Measurements from ENCODE around the gene EIF3D.

DNA sequence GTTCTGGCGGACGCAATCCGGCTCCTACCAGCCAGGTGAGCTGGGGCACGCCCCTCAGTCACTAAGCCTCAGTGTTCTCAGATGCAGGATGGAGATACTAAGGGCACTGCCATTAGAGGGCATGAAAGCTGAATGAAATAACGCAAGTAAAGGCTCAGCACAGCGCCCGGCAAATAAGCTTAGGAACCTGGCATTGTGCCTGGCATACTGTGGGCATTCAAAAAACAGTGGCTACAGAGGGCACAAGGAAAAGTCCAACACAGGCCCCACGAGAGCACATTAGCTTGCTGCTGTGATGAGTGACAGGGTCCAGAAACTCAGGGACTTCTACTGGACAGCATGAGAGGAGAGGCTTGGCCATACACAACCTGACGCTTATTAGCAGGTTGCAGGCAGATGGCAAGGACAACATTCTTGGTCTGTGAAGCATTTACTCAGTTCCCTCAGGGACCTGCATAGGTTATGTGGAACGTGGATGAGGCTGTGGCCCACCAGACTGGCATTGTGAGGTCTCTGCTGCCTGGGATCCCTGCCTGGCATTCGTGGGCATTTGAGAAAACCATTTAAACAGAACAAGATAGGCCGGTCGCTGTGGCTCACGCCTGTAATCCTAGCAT is 59.8 kb downstream of the EIF3D start:
- TF ChIP-seq EP300 (IDR thresholded peaks at IDR 0.05; ENCODE audit: borderline replicate concordance) (no peak), YY1 (IDR thresholded peaks at IDR 0.05; ENCODE audit: low read depth) (no peak), TAF1 (IDR thresholded peaks at IDR 0.05; ENCODE audit: low read depth) (no peak), RAD21 (IDR thresholded peaks at IDR 0.05; ENCODE audit: low read depth) (no peak), FOXM1 (IDR thresholded peaks at IDR 0.05; ENCODE audit: borderline replicate concordance, low read depth) (no peak)
- TF ChIP-seq, protein P1, sequence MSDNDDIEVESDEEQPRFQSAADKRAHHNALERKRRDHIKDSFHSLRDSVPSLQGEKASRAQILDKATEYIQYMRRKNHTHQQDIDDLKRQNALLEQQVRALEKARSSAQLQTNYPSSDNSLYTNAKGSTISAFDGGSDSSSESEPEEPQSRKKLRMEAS (IDR thresholded peaks at IDR 0.05), result no peak
- TF ChIP-seq, protein P2, sequence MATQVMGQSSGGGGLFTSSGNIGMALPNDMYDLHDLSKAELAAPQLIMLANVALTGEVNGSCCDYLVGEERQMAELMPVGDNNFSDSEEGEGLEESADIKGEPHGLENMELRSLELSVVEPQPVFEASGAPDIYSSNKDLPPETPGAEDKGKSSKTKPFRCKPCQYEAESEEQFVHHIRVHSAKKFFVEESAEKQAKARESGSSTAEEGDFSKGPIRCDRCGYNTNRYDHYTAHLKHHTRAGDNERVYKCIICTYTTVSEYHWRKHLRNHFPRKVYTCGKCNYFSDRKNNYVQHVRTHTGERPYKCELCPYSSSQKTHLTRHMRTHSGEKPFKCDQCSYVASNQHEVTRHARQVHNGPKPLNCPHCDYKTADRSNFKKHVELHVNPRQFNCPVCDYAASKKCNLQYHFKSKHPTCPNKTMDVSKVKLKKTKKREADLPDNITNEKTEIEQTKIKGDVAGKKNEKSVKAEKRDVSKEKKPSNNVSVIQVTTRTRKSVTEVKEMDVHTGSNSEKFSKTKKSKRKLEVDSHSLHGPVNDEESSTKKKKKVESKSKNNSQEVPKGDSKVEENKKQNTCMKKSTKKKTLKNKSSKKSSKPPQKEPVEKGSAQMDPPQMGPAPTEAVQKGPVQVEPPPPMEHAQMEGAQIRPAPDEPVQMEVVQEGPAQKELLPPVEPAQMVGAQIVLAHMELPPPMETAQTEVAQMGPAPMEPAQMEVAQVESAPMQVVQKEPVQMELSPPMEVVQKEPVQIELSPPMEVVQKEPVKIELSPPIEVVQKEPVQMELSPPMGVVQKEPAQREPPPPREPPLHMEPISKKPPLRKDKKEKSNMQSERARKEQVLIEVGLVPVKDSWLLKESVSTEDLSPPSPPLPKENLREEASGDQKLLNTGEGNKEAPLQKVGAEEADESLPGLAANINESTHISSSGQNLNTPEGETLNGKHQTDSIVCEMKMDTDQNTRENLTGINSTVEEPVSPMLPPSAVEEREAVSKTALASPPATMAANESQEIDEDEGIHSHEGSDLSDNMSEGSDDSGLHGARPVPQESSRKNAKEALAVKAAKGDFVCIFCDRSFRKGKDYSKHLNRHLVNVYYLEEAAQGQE (IDR thresholded peaks at IDR 0.05; ENCODE audit: low read depth), result no peak
